ENCODE results near the gene METRN.

- TF ChIP-seq CTCF (conservative IDR thresholded peaks at IDR 0.05 in 1 of 2, IDR thresholded peaks at IDR 0.05 in 1 of 2; ENCODE audit: low read depth in 1 of 2, low read length in 2 of 2) (no peak), EZH2 (IDR thresholded peaks at IDR 0.05; ENCODE audit: low read length, missing control alignments) (no peak)
These were observed 4.3 kb upstream of the METRN start for GRCh38 chr16:710500-711075.

Data from fibroblast of lung (primary cell).